Esophagus squamous epithelium (tissue), 5 donors: ENCODE data around the gene DPY30. TPM values are rescaled to one million over a fixed set of nuclear protein-coding genes. Genes with fewer than 3 reads are reported as not detected.

Experiments
- DNase-seq: peaks from one replicate; lab custom pipeline; 2025; lab: John Stamatoyannopoulos, UW
- H3K27ac ChIP-seq, 4 donors: fragments of 200-600 bp; sonication (generic); one replicate each; pipeline ENCODE4 v1.5.1; 2016 to 2019; ENCODE audit warnings: mild to moderate bottlenecking in 1 of 4
- H3K27me3 ChIP-seq, 4 donors: fragments of 200-600 bp; sonication (generic); 1 replicate in 3 of 4; 2 replicates in 1 of 4; pipeline versions ENCODE4 v1.5.1 to v1.6.0; 2017 to 2021; ENCODE audit warnings: antibody characterized with exemption in 1 of 4
- H3K36me3 ChIP-seq, 3 donors: fragments of 200-600 bp; sonication (generic); one replicate each; pipeline ENCODE4 v1.5.1; 2016 to 2019
- H3K4me1 ChIP-seq, 3 donors: fragments of 200-600 bp; sonication (generic); one replicate each; pipeline ENCODE4 v1.5.1; 2017 to 2019
- H3K4me3 ChIP-seq, 4 donors: fragments of 200-600 bp; sonication (generic); 1 replicate in 3 of 4; 2 replicates in 1 of 4; pipeline ENCODE4 v1.5.1; 2016 to 2019; ENCODE audit warnings: mild to moderate bottlenecking in 2 of 4, moderate library complexity in 1 of 4
- H3K9me3 ChIP-seq, 3 donors: fragments of 200-600 bp; sonication (generic); one replicate each; pipeline ENCODE4 v1.5.1; 2016 to 2019
- POLR2A ChIP-seq, 4 donors: fragments of 450-650 bp; IDR thresholded peaks; one replicate each; pipeline ENCODE4 v1.6.1; 2017; ENCODE audit warnings: antibody characterized with exemption in 4 of 4, mild to moderate bottlenecking in 4 of 4, moderate library complexity in 3 of 4
- WGBS, 2 donors: methylation state at CpG; one replicate each; pipeline ENCODE4 v1.1.5; 2018; 5-methylcytosine and 5-hydroxymethylcytosine counted together
- intact Hi-C: fragments of 100-400 bp; cut with DNase I; formaldehyde crosslinking; loops from one replicate; pipeline ENCODE4 v1.15.0; 2022
- total RNA-seq, 4 donors: library from RNA; depleted of rRNA; stranded (reverse); fragments of >200 nt; gene quantifications; one replicate each; pipeline ENCODE4 v1.1.0, GENCODE V29; 2016
- TF ChIP-seq, protein P1 (sequence below), 6 experiments: fragments of 450-650 bp in 4 of 6; fragments of 200-600 bp in 2 of 6; sonication (generic) in 2 of 6; IDR thresholded peaks; one replicate each; pipeline ENCODE4 v1.5.1; 2016 to 2019; ENCODE audit warnings: antibody characterized with exemption in 6 of 6, mild to moderate bottlenecking in 4 of 6, moderate library complexity in 4 of 6
- donor health status: DM: yes; HTN: yes; CAD: no.

DPY30 gene
- total RNA-seq, 4 donors from 2014 or later: 53.0 to 58.2 (median 54.6) TPM

DNA sequence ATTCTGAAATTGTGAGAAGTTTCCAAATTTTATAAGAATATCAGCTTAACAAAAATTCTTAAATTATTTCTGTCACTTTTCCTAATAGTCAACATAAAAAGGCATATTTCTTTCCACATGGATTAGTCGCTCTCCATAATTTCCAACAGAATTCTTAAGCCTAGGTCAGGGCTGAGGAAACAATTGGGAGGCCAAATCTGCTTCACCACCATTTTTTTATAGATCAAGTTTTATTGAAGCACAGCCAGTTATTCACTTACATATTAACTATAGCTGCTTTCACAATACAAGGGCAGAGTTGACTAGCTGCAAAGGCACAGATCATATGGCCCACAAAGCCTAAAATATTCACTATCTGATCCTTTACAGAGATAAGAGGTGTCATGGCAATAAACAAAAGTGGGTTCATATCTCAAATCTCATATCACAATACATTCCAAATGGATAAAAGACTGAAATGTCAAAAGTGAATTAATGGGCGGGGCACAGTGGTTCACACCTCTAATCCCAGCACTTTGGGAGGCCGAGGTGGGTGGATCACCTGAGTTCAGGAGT lies 47.5 kb downstream of the DPY30 start:
- no peaks in the 10 kb centered on the region for H3K9me3 ChIP-seq
- H3K36me3 ChIP-seq: no peaks in the 10 kb centered on the region
- H3K4me3 ChIP-seq: no peak overlapping the region
- no peaks in the 10 kb centered on the region for H3K27me3 ChIP-seq
- peaks cover 0 to 14% (median 9%) of the 10 kb centered on the region in 3 donors for H3K4me1 ChIP-seq
- TF ChIP-seq, protein P1, sequence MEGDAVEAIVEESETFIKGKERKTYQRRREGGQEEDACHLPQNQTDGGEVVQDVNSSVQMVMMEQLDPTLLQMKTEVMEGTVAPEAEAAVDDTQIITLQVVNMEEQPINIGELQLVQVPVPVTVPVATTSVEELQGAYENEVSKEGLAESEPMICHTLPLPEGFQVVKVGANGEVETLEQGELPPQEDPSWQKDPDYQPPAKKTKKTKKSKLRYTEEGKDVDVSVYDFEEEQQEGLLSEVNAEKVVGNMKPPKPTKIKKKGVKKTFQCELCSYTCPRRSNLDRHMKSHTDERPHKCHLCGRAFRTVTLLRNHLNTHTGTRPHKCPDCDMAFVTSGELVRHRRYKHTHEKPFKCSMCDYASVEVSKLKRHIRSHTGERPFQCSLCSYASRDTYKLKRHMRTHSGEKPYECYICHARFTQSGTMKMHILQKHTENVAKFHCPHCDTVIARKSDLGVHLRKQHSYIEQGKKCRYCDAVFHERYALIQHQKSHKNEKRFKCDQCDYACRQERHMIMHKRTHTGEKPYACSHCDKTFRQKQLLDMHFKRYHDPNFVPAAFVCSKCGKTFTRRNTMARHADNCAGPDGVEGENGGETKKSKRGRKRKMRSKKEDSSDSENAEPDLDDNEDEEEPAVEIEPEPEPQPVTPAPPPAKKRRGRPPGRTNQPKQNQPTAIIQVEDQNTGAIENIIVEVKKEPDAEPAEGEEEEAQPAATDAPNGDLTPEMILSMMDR (IDR thresholded peaks at IDR 0.05): no peak
- no peak for TF ChIP-seq POLR2A (IDR thresholded peaks at IDR 0.05)
- intact Hi-C loops: no loop called here
- H3K27ac ChIP-seq: no peak overlapping the region
- 76 to 96% methylated on average over 3 of the region's 3 CpGs for WGBS, 2 donors
- no peak for DNase-seq

DNA sequence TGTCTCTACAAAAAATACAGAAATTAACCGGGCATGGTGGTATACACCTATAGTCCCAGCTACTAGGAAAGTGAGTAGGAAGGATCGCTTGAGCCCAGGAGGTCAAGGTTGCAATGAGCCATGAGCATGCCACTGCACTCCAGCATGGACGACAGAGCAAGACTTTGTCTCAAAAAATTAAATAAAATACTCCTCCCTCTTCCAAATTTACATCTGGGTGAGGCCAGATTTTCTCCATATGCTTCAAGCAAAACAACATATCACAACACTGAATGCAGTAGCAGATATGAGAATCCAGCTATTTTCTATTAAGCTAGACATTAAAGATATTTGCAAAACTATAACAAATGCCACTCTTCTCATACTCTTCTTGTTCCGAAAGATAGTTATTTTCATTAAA lies 49.7 kb downstream of the DPY30 start:
- no peak for TF ChIP-seq POLR2A (IDR thresholded peaks at IDR 0.05)
- TF ChIP-seq, protein P1 (IDR thresholded peaks at IDR 0.05): no peak
- intact Hi-C loops: no loop called here
- Histone ChIP-seq H3K36me3 (no peaks in the 10 kb centered on the region), H3K27ac (no peak overlapping the region), H3K4me3 (no peak overlapping the region), H3K27me3 (no peaks in the 10 kb centered on the region), H3K4me1 (peaks cover 0 to 16% (median 9%) of the 10 kb centered on the region in 3 donors), H3K9me3 (no peaks in the 10 kb centered on the region)
- WGBS, 2 donors: 90 to 95% methylated on average over 4 of the region's 4 CpGs
- no peak for DNase-seq

DNA sequence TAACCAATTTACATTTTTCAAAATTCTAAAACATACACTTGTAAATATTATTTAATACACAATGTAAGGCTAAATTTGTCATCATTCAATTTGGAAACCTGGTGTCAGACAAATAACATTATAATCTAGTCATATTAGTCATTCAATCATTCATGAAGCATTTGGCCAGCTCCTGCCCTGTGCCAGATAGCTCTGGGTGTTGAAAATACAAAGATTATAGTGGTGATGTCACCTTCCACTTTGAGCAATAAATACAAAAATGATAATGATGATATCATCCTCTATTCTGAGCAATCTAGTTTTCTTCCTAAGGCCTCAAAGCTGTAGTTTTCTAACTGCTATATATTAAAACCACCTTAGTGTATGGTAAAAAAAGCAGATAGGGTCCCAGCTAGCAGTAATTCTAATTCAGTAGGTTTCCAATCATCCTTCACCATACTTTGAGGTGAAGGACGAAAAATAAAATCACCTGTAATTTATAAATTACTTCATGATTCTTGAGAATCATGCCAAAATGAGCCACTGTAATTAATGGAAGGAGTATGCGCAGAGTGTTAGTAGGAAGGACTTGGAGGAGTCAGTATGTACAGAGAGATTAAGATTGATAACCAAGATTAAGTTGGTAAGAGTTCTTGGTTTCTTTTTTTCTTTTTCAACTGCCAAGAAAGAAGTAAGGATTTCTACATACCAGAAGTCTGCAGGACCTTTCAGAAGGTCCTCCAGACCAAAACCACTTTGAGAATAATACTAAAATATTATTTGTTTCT lies 52.0 kb downstream of the DPY30 start:
- intact Hi-C loops: no loop called here
- Histone ChIP-seq H3K4me1 (peaks cover 0 to 16% (median 9%) of the 10 kb centered on the region in 3 donors), H3K36me3 (peaks cover 0 to 7% (median 0%) of the 10 kb centered on the region in 3 donors), H3K9me3 (no peaks in the 10 kb centered on the region), H3K4me3 (no peak overlapping the region), H3K27ac (no peak overlapping the region), H3K27me3 (no peaks in the 10 kb centered on the region)
- no peak for DNase-seq
- TF ChIP-seq POLR2A (IDR thresholded peaks at IDR 0.05): no peak
- TF ChIP-seq, protein P1 (IDR thresholded peaks at IDR 0.05): no peak
- WGBS, 2 donors: 52 to 68% methylated on average over 2 of the region's 2 CpGs

DNA sequence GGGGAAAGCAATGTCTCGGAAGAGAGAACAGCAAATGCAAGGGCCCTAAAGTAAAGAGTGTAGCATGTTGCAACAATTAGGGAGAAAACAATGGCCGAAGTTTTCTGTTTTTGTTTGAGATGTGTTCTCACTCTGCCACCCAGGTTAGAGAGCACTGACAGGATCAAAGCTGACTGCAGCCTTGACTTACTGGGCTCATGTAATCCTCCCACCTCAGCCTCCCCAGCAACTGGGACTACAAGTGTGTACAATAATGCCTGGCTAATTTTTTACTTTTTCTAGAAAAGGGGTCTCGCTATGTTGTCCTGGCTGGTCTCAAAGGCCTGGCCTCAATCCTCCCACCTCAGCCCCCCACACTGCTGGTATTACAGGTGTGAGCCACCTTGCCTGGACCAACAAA lies 52.7 kb downstream of the DPY30 start:
- TF ChIP-seq, protein P1 (IDR thresholded peaks at IDR 0.05): no peak
- intact Hi-C loops: no loop called here
- no peak overlapping the region for H3K27ac ChIP-seq

DNA sequence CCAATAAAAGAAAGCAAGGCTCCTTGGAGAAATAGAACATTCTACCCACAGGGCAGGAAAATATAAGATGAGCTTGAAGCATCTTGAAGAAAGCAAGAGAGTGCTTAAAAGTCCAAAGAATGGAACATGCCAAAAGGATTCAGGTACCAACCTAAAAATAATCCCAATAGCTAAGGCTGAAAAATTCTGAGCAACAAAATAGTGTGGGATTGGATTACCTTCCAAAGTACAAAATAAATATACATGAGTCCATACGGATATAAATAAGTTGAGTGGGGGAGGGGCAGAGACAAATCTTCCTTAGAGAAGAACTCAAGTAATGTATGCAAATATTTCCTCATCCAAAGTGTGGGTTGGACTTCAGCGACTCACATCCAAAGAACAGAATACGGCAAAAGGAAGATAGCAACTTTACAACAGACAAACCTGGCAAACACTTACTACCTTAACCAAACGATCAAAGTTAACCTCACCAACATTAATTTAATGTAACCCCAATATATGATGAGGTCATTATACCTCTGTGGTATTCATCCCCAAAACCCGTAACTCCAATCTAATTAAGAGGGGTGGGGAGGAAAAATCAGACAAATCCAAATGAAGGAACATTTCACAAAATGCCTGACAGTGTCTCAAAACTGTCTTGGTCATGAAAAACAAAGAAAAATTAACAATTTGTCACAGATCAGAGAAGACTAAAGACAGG lies 55.7 kb downstream of the DPY30 start:
- TF ChIP-seq POLR2A (IDR thresholded peaks at IDR 0.05): no peak
- TF ChIP-seq, protein P1 (IDR thresholded peaks at IDR 0.05): no peak
- no peak for DNase-seq

More for the DNA sequence above, 52.7 kb downstream of the DPY30 start:
- WGBS, 2 donors: 82 to 84% methylated on average over 3 of the region's 3 CpGs
- H3K4me3 ChIP-seq: no peak overlapping the region
- DNase-seq: no peak
- H3K4me1 ChIP-seq: peaks cover 0 to 16% (median 9%) of the 10 kb centered on the region in 3 donors
- H3K27me3 ChIP-seq: no peaks in the 10 kb centered on the region
- H3K36me3 ChIP-seq: peaks cover 0 to 9% (median 0%) of the 10 kb centered on the region in 3 donors
- no peaks in the 10 kb centered on the region for H3K9me3 ChIP-seq

More for the DNA sequence above, 55.7 kb downstream of the DPY30 start:
- no peaks in the 10 kb centered on the region for H3K27me3 ChIP-seq
- no peak overlapping the region for H3K27ac ChIP-seq
- H3K4me3 ChIP-seq: no peak overlapping the region
- no peaks in the 10 kb centered on the region for H3K9me3 ChIP-seq
- intact Hi-C loops: no loop called here
- WGBS, 2 donors: 83 to 84% methylated on average over 5 of the region's 5 CpGs
- H3K36me3 ChIP-seq: peaks cover 0 to 9% (median 0%) of the 10 kb centered on the region in 3 donors
- peaks cover 0 to 34% (median 9%) of the 10 kb centered on the region in 3 donors for H3K4me1 ChIP-seq
